ENCODE data around the gene SH3TC1.

The SH3TC1 gene

GRCh38 chr4:8289151-8289750, 90.2 kb downstream of the SH3TC1 start:
- H3K27ac ChIP-seq (ENCODE audit: low read length) = no peak overlapping the region
- H3K27me3 ChIP-seq (ENCODE audit: low read depth, low read length) = peaks cover 3% of the 10 kb centered on the region; the same call in 1 of the 2 replicates
- no peak for TF ChIP-seq CTCF (IDR thresholded peaks at IDR 0.05; ENCODE audit: low read depth, low read length)
- TF ChIP-seq EZH2phosphoT487 (IDR thresholded peaks at IDR 0.05; ENCODE audit: low read depth) = no peak
- no peaks in the 10 kb centered on the region for H3K36me3 ChIP-seq (replicated peaks; ENCODE audit: low read depth, low read length)
- no peaks in the 10 kb centered on the region for H4K20me1 ChIP-seq (ENCODE audit: insufficient read depth, low read length)
- H3K9me3 ChIP-seq (ENCODE audit: insufficient read depth, low read length) = no peaks in the 10 kb centered on the region
- H3K4me2 ChIP-seq (ENCODE audit: low read length) = no peak overlapping the region
- no peak overlapping the region for H3K4me3 ChIP-seq (ENCODE audit: low read length)
- H2AFZ ChIP-seq (ENCODE audit: low read depth, low read length) = no peak overlapping the region
- peaks cover 5% of the 10 kb centered on the region; the same call in 1 of the 2 replicates for H3K4me1 ChIP-seq (ENCODE audit: low read length)
- H3K79me2 ChIP-seq (ENCODE audit: low read length) = no peaks in the 10 kb centered on the region
- H3K9ac ChIP-seq (ENCODE audit: low read length) = no peak overlapping the region

- peak overlapping the region; percentile 42 for H3K4me3 ChIP-seq (ENCODE audit: low read length)
- H3K27me3 ChIP-seq (ENCODE audit: low read depth, low read length) = no peaks in the 10 kb centered on the region
- peak overlapping the region; percentile 65; the same call in 1 of the 2 replicates for H2AFZ ChIP-seq (ENCODE audit: low read depth, low read length)
- H3K36me3 ChIP-seq (replicated peaks; ENCODE audit: low read depth, low read length) = no peaks in the 10 kb centered on the region
- H3K4me2 ChIP-seq (ENCODE audit: low read length) = peak overlapping the region; percentile 62
- no peaks in the 10 kb centered on the region for H3K79me2 ChIP-seq (ENCODE audit: low read length)
- H3K4me1 ChIP-seq (ENCODE audit: low read length) = peaks cover 5% of the 10 kb centered on the region; the same call in 1 of the 2 replicates
- no peaks in the 10 kb centered on the region for H3K9me3 ChIP-seq (ENCODE audit: insufficient read depth, low read length)
- H4K20me1 ChIP-seq (ENCODE audit: insufficient read depth, low read length) = no peaks in the 10 kb centered on the region
- TF ChIP-seq EZH2phosphoT487 (IDR thresholded peaks at IDR 0.05; ENCODE audit: low read depth) (no peak), CTCF (IDR thresholded peaks at IDR 0.05; ENCODE audit: low read depth, low read length) (no peak)
- H3K9ac ChIP-seq (ENCODE audit: low read length) = no peak overlapping the region
- H3K27ac ChIP-seq (ENCODE audit: low read length) = no peak overlapping the region
Observed at GRCh38 chr4:8289956-8290700, 91.0 kb downstream of the SH3TC1 start.

- no peaks in the 10 kb centered on the region for H3K36me3 ChIP-seq (replicated peaks; ENCODE audit: low read depth, low read length)
- peak overlapping the region; percentile 62 for H3K4me2 ChIP-seq (ENCODE audit: low read length)
- no peaks in the 10 kb centered on the region for H3K27me3 ChIP-seq (ENCODE audit: low read depth, low read length)
- TF ChIP-seq CTCF (IDR thresholded peaks at IDR 0.05; ENCODE audit: low read depth, low read length) (no peak), EZH2phosphoT487 (IDR thresholded peaks at IDR 0.05; ENCODE audit: low read depth) (no peak)
- peaks cover 5% of the 10 kb centered on the region; the same call in 1 of the 2 replicates for H3K4me1 ChIP-seq (ENCODE audit: low read length)
- H3K9ac ChIP-seq (ENCODE audit: low read length) = no peak overlapping the region
- no peaks in the 10 kb centered on the region for H4K20me1 ChIP-seq (ENCODE audit: insufficient read depth, low read length)
- H3K4me3 ChIP-seq (ENCODE audit: low read length) = peak overlapping the region; percentile 42
- no peaks in the 10 kb centered on the region for H3K9me3 ChIP-seq (ENCODE audit: insufficient read depth, low read length)
- H3K79me2 ChIP-seq (ENCODE audit: low read length) = no peaks in the 10 kb centered on the region
- peak overlapping the region; percentile 65; the same call in 1 of the 2 replicates for H2AFZ ChIP-seq (ENCODE audit: low read depth, low read length)
- H3K27ac ChIP-seq (ENCODE audit: low read length) = no peak overlapping the region
Observed at GRCh38 chr4:8290701-8290970, 91.5 kb downstream of the SH3TC1 start.
